Measurements from ENCODE around the gene SRGAP2. TPM values are rescaled to one million over a fixed set of nuclear protein-coding genes. Genes with fewer than 3 reads are reported as not detected.
A peak's percentile ranks its signal among the peaks of the same experiment; 100 is the strongest.
"Not testable (repeated sequence)": the region's sequence is repeated elsewhere in the genome, so short reads cannot be mapped to it uniquely, and the experiment has no call there.

Gene SRGAP2
- 10 to 100 TPM; 60.4 to 70.1 TPM for total RNA-seq
- long read RNA-seq, donor 1, full-length matches to known transcripts: 2 of 5 reads
- long read RNA-seq, donor 1, partial matches to known transcripts: 0 of 5 reads
- long read RNA-seq, donor 1, other reads (novel, unspliced or antisense): 3 of 5 reads
- long read RNA-seq, donor 2, partial matches to known transcripts: 2 of 11 reads
- long read RNA-seq, donor 2, other reads (novel, unspliced or antisense): 7 of 11 reads

- DNase-seq (ENCODE audit: low spot score): peak; percentile 91
These were observed at the start of gene SRGAP2 for GRCh38 chr1:206203364-206204158. TSS of gene SRGAP2 (plus strand) at chr1:206203541. CDS start at chr1:206205971, 2,430 bp downstream.

GRCh38 chr1:206167350-206168029, 35.9 kb upstream of the SRGAP2 start:
- DNase-seq (ENCODE audit: low spot score); intact Hi-C loops (cut with DNase I): not testable (repeated sequence)

More at GRCh38 chr1:206203364-206204158, at the start of gene SRGAP2:
- intact Hi-C loops (cut with DNase I): not testable (repeated sequence)

GRCh38 chr1:206169794-206170193, 33.5 kb upstream of the SRGAP2 start:
- intact Hi-C loops (cut with DNase I); DNase-seq (ENCODE audit: low spot score): not testable (repeated sequence)

- intact Hi-C loops (cut with DNase I); DNase-seq (ENCODE audit: low spot score): not testable (repeated sequence)
These were observed 30.1 kb upstream of the SRGAP2 start for GRCh38 chr1:206173110-206173719.

GRCh38 chr1:206174182-206174868, 29.0 kb upstream of the SRGAP2 start:
- DNase-seq (ENCODE audit: low spot score); intact Hi-C loops (cut with DNase I): not testable (repeated sequence)

- intact Hi-C loops (cut with DNase I): not testable (repeated sequence)
These were observed 27.8 kb upstream of the SRGAP2 start for GRCh38 chr1:206175459-206176113.

GRCh38 chr1:206176114-206176502, 27.2 kb upstream of the SRGAP2 start:
- intact Hi-C loops (cut with DNase I): not testable (repeated sequence)
- DNase-seq (ENCODE audit: low spot score): peak; percentile 77

More at GRCh38 chr1:206175459-206176113, 27.8 kb upstream of the SRGAP2 start:
- DNase-seq (ENCODE audit: low spot score): not testable (repeated sequence)

- DNase-seq (ENCODE audit: low spot score); intact Hi-C loops (cut with DNase I): not testable (repeated sequence)
These were observed 25.0 kb upstream of the SRGAP2 start for GRCh38 chr1:206178061-206178989.

GRCh38 chr1:206179666-206180065, 23.7 kb upstream of the SRGAP2 start:
- DNase-seq (ENCODE audit: low spot score); intact Hi-C loops (cut with DNase I): not testable (repeated sequence)

- DNase-seq (ENCODE audit: low spot score); intact Hi-C loops (cut with DNase I): not testable (repeated sequence)
These were observed 20.7 kb upstream of the SRGAP2 start for GRCh38 chr1:206182368-206183317.

GRCh38 chr1:206183788-206184187, 19.6 kb upstream of the SRGAP2 start:
- intact Hi-C loops (cut with DNase I); DNase-seq (ENCODE audit: low spot score): not testable (repeated sequence)

GRCh38 chr1:206185778-206186177, 17.6 kb upstream of the SRGAP2 start:
- intact Hi-C loops (cut with DNase I); DNase-seq (ENCODE audit: low spot score): not testable (repeated sequence)

GRCh38 chr1:206186826-206187225, 16.5 kb upstream of the SRGAP2 start:
- intact Hi-C loops (cut with DNase I); DNase-seq (ENCODE audit: low spot score): not testable (repeated sequence)

GRCh38 chr1:206195182-206195581, 8.2 kb upstream of the SRGAP2 start:
- DNase-seq (ENCODE audit: low spot score); intact Hi-C loops (cut with DNase I): not testable (repeated sequence)

GRCh38 chr1:206196748-206197424, 6.5 kb upstream of the SRGAP2 start:
- intact Hi-C loops (cut with DNase I); DNase-seq (ENCODE audit: low spot score): not testable (repeated sequence)

Measured in posterior vena cava (tissue), 2 donors.